ENCODE measurements around the gene ABR. TPM values are rescaled to one million over a fixed set of nuclear protein-coding genes. Genes with fewer than 3 reads are reported as not detected.
"Not testable (repeated sequence)": the region's sequence is repeated elsewhere in the genome, so short reads cannot be mapped to it uniquely, and the experiment has no call there.

Gene ABR
- total and polyA plus RNA-seq, 12 donors = 5.3 to 152 (median 105) TPM

GRCh38 chr17:1134634-1135324 lies 45.0 kb downstream of the ABR start:
- no peak for TF ChIP-seq CTCF (IDR thresholded peaks at IDR 0.05)
- TF ChIP-seq POLR2A (IDR thresholded peaks at IDR 0.05) = no peak
- 76 to 79% (median 78%) methylated on average over 15 to 29 of the region's 29 CpGs for WGBS, 4 donors
- intact Hi-C loops (cut with DNase I) = no loop called here
- Histone ChIP-seq H3K9me3 (replicated peaks in 1 of 3) (no peaks in the 10 kb centered on the region), H3K36me3 (replicated peaks in 1 of 2) (no peaks in the 10 kb centered on the region), H3K27ac (no peak overlapping the region), H3K27me3 (no peaks in the 10 kb centered on the region), H3K4me1 (replicated peaks in 1 of 2) (no peaks in the 10 kb centered on the region), H3K4me3 (no peak overlapping the region)
- no peak for DNase-seq

GRCh38 chr17:1130191-1130590 lies 49.6 kb downstream of the ABR start:
- intact Hi-C loops (cut with DNase I) = no loop called here
- H3K4me1 ChIP-seq (replicated peaks in 1 of 2) = no peaks in the 10 kb centered on the region
- WGBS, 4 donors = 85 to 96% (median 87%) methylated on average over 6 to 11 of the region's 11 CpGs
- H3K9me3 ChIP-seq (replicated peaks in 1 of 3) = no peaks in the 10 kb centered on the region
- no peak for DNase-seq
- H3K27me3 ChIP-seq = no peaks in the 10 kb centered on the region
- H3K36me3 ChIP-seq (replicated peaks in 1 of 2) = no peaks in the 10 kb centered on the region
- no peak for TF ChIP-seq POLR2A (IDR thresholded peaks at IDR 0.05)
- TF ChIP-seq CTCF (IDR thresholded peaks at IDR 0.05) = no peak
- H3K27ac ChIP-seq = no peak overlapping the region
- no peak overlapping the region for H3K4me3 ChIP-seq

GRCh38 chr17:1128463-1128862 lies 51.3 kb downstream of the ABR start:
- H3K4me3 ChIP-seq; H3K9me3 ChIP-seq (replicated peaks in 1 of 3); H3K27me3 ChIP-seq; DNase-seq; H3K27ac ChIP-seq; intact Hi-C loops (cut with DNase I); H3K36me3 ChIP-seq (replicated peaks in 1 of 2); H3K4me1 ChIP-seq (replicated peaks in 1 of 2): not testable (repeated sequence)
- 94 to 98% (median 97%) methylated on average over 4 to 6 of the region's 6 CpGs for WGBS, 4 donors

- Histone ChIP-seq H3K4me3 (no peak overlapping the region), H3K9me3 (replicated peaks in 1 of 3) (no peaks in the 10 kb centered on the region), H3K27me3 (no peaks in the 10 kb centered on the region), H3K4me1 (replicated peaks in 1 of 2) (peaks cover 11 to 16% of the 10 kb centered on the region in 2 donors), H3K36me3 (replicated peaks in 1 of 2) (no peaks in the 10 kb centered on the region), H3K27ac (no peak overlapping the region)
- TF ChIP-seq CTCF (IDR thresholded peaks at IDR 0.05) (no peak), POLR2A (IDR thresholded peaks at IDR 0.05) (no peak)
- no peak for DNase-seq
- intact Hi-C loops (cut with DNase I) = no loop called here
- WGBS, 4 donors = 75 to 87% (median 84%) methylated on average over 14 to 24 of the region's 24 CpGs
Observed at GRCh38 chr17:1126801-1127550, 52.8 kb downstream of the ABR start.

All from adrenal gland (tissue), 12 donors.